Measurements from ENCODE around the gene OIT3.
"Not testable (repeated sequence)": the region's sequence is repeated elsewhere in the genome, so short reads cannot be mapped to it uniquely, and the experiment has no call there.

GRCh38 chr10:72921147-72921683 is 27.7 kb downstream of the OIT3 start:
- not testable (repeated sequence) for TF ChIP-seq CTCF (conservative IDR thresholded peaks at IDR 0.05; ENCODE audit: low read depth, low read length); EZH2 (IDR thresholded peaks at IDR 0.05; ENCODE audit: borderline replicate concordance, low read depth, low read length, poor library complexity, severe bottlenecking)
